Left renal cortex interstitium (tissue), 4 donors: ENCODE measurements around the gene EFNA5. TPM values are rescaled to one million over a fixed set of nuclear protein-coding genes. Genes with fewer than 3 reads are reported as not detected.
"Not testable (repeated sequence)": the region's sequence is repeated elsewhere in the genome, so short reads cannot be mapped to it uniquely, and the experiment has no call there.

ENCODE experiments used
- DNase-seq, 4 donors: peaks; one replicate each; pipeline ENCODE4 v3.0.0-alpha.2; 2013; ENCODE audit warnings: low read depth in 4 of 4, low spot score in 2 of 4, missing footprints in 1 of 4
- polyA plus RNA-seq, 4 donors: library from polyadenylated mRNA; unstranded; fragments of 120-200 nt; gene quantifications; one replicate each; pipeline ENCODE4 v1.2.1, GENCODE V29; 2013; ENCODE audit not compliant: insufficient read length in 4 of 4

EFNA5 gene
- polyA plus RNA-seq, 4 donors, result 23.3 to 28.7 (median 26.9) TPM

DNA sequence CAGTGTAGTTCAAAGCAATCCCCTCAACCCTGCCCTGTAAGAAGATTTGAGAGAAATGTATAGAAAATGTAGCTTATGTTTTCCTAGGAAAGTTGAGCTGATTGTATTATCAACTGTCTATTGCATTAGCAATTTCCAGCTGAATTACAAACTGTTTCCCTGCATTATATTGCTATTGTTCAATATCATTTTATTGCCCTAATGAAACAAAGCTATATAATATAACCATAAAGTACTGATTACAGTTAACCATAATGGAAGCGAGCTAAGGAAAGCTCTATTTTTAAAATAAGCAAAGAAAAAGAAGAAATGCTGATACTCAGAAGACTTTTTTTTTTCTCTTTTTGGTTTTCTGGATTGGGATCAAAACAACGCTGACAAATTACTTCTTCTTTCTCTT lies 228.3 kb downstream of the EFNA5 start:
- no peak for DNase-seq

DNA sequence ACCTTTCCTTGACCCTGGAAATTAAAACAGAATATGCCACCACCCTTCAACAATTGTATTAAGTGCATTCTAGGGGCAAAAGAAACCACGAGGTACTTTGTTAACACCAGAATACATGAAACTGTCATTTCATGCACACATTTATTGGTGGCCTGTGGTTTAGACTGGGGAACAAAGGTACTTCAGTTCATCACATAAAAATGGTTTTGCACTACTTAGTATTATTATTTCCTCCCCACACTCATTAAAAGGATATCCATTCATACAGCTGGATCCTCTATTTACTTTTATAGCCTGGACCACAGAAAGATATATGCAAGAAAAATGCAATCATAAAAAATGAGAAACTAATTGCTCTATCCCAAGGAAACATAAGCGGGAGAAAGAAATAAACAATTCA lies 230.9 kb downstream of the EFNA5 start:
- DNase-seq, result no peak

DNA sequence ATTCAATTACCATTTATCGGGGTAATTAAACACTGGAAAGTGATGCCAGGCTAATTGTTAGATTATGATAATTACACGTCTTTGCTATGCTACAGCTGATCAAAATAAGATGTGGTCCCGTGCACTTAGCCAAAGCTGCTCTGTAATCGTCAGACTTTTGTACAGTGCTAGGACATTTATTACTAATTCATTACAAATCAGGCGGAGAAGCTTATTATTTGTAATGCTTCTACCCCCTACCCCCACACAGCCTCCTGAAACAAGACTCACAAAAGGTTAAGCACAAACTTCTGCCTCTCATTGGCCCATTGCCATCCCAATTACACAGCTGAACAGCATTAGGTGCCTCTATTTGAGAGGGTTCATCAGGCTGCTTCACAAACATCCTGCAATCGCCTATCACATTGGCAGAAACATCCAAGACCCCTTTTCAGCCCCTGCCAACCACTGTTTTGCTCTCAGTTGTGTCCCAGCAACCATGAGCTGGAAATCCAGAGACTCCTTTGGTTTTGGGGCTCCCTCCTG lies 232.7 kb downstream of the EFNA5 start:
- no peak for DNase-seq

DNA sequence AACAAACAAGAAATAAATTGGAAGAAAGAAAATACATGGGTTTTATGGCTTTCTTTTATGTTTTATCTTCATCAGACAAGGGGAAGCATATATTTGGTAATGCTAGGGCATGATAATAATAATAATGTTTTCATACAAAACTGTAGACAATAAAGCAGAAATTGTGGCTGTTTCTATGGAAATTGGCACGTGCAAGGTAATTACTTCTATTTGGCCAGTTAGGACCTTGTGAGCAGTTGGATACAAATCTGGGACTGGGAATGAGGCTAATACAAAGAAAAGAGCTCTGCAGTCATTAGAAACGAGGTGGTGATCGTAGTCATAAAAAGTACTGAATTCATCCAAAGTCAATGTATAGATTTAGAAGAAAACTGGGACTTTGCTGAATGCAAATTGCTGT lies 233.6 kb downstream of the EFNA5 start:
- DNase-seq, result no peak

DNA sequence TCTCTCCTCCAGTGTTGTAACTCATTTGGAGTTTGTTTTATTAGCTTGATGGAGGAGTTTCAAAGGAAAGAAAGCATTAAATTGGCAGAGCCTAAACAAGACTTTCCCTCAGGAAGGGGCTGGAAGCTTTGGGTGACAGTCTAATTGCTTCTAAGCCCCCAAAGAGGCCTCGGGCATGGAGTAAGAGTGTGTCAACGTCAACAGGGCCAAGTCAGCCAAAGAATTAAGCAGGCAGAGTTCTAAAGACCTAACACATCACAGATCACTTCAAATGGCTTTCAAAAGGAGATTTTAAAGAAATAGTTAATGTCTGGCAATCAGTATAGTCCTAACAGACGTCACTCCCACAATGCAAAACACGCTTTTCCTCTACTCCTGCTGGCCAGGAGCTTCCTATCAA lies 234.5 kb downstream of the EFNA5 start:
- peak in 2 of 4 donors; percentile 34 for DNase-seq

DNA sequence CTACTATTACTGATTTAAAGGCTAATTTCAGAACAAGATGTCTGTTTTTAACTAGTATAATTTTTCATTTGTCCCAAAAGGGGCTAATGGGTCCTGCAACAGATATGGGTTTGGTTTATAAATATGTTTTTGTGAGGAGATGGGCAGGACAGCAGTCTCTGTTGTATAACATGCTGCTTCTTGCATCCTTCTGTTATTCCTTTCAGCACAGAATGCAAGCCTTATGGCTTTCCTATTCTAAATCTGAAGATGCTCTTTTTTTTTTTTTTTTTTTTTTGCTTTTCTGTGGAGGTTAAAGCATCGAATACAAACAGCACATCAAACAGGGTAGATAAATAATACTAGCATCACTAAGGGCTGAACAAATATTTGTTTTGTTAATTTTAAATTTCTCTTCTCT lies 235.7 kb downstream of the EFNA5 start:
- DNase-seq, result no peak

DNA sequence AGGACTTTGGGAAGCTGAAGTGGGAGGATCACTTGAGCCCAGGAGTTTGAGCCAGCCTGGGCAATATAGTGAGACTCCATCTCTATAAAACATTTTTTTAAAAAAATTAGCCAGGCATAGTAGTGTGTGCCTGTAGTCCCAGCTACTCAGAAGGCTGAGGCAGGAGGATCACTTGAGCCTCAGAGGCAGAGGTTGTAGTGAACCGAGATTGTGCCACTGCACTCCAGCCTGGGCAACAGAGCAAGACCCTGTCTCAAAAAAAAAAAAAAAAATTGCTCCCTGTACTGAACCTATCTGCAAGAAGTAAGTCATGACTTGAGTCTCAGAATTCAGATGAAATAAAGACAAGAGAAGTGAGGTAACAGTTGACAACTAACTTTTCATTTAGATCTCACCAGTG lies 237.1 kb downstream of the EFNA5 start:
- not testable (repeated sequence) for DNase-seq

DNA sequence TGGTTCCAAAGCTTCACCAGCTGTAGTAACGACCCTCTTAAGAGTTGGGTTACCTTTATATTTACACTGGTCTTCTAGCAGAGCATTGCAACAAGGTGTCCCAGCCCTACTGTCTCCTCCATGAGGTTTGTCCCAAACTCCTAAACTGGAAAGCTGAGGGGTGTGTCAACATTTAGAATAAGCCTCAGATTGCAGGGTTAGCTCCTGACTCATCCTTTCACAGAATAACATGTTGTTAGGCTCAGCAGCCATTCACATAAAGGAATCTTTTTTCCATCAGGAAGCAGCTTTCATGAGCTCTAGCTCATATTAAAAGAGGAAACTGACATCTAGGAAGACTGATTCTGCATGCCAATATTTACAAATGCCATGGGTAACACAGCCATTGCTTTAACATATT lies 238.7 kb downstream of the EFNA5 start:
- DNase-seq, result no peak

DNA sequence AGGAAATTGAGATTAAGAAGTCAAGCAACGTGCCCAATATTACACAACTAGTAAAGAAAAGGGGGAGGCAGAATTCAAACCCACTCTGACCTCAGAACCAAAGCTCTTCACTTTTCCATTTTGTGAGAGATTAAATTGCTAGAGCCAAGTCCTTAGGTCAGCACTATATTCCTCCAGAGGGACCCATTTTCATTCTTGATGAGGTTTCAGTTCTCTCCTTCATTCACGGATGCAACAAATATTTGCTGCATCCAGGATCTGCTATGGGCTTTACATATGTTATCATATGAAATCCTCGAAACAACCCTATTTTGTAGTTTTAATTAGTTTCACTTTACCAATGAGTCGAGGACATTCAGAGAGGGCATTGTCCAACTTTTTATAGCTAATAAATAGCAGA lies 239.2 kb downstream of the EFNA5 start:
- no peak for DNase-seq

DNA sequence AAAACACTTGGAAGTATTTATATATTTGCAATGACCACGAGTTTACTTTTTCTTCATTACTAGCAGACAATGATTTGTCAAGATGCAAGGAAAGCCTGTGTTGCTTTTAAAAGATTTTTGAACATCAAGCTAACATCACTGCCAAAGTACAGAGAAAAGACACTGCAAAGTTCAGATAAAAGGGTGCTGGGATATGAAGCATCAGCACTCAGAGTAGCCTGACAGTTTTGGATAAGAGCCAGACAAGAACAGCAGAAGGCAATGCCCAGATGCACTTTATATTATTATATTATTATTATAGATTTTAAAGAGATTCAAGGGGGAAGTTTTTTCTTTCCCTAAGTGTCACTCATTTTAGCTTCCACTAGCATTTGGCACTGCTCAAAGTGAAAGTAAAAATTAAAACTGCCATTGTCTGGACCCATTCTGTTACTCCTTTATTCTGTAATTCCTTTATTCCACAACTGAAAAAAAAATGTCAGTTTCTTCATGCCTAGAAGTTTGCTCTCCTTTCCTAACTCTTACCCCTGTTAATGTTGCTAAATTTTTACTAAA lies 240.6 kb downstream of the EFNA5 start:
- no peak for DNase-seq

DNA sequence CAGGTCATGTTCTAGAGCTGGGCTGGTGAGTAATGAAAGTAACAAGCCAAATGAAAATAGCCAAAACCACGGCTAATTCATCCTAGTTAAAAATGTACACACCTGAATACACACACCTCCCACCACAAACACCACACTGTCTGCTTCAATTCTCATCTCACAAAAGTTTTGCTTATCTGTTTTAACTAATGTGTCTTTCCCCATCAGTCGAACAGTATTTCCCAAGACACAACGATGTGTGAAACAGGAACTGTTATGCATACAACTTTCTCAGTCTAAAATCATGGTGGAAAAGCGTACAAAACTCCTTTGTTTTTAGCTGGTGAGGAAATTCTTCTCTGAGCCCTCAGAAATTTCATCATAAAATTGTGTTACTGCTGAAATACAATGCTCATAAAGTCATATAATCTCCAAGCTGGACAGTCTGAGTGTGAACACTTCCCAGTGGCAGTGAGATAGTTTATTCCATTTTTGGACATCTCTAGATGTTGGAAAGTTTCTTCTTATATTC lies 242.4 kb downstream of the EFNA5 start:
- no peak for DNase-seq

DNA sequence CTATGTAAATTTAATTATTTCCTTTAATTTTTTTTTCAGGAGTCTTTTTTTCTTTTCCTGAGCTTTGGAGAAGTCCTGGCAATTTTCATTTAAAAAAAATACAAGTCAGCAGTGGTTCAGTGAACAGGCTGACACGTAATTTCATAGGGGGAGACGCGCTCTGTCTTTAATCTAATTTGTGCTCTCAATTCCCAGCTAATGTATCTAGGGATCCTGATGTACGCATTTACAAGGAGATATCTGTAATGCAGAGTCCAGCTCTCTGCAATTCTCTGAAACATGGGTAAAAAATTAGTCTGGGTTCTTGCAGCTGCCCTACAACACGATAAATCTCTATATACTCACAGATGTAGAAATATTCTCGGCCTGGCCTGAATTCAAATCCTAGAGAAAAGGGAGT lies 243.9 kb downstream of the EFNA5 start:
- DNase-seq, result no peak

DNA sequence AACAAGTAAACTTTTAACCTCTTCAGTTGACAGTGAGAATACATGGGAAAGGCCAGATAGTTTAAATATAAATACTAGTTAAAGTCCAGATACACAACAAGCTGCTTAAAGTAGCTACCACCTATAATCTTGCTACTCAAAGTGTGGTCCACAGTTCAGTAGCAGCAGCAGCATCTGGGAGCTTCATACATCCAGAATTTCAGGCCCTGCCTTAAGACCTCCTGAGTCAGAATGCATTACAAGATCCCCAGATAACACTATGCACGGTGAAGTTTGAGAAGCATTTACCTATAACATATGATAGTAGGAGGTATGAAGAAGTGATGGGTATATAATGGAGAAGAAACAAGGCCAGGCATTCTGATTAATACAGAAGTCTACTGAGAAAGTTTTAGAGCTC lies 244.5 kb downstream of the EFNA5 start:
- no peak for DNase-seq

DNA sequence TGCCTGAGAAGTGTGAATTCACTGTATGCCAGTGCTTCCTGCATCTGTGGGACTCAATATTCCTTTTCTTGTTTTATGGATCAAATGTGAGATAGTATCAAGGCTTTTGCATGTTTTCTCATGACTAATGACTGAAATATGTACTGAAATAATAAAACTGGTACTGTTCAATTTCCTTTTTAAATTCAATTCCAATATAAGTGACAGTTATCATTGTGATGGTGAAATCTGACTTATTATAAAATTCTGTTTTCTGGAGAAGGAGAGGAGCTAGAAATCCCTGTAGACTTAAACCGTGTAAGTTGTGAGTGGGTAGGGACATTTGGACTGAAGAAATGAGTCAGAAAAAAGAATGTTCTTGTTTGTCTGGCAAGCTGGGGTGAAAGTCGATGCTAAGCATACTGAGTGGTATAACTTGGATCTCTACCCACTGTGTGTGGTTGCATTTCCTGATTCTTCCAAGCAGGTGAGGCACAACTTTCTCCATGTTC lies 245.2 kb downstream of the EFNA5 start:
- DNase-seq, result no peak

DNA sequence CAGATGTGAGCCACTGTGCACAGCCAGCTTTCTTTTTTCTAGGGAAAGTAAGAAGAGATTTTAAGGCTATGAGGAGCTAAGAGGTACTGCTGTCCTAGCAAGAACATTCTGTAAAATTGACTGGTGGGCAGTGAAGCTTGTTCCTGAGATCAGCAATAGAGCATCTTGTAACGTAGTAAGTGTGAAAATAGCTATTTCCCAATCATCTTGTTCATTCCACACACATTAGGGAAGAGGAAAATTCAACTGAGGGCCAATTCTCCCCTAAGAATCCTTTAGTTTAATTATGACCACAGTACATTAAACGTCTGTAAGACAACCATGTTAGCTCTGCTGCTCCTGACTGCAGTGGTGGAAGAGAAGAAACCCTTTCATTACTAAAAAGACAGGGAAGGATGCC lies 246.2 kb downstream of the EFNA5 start:
- DNase-seq, result no peak

DNA sequence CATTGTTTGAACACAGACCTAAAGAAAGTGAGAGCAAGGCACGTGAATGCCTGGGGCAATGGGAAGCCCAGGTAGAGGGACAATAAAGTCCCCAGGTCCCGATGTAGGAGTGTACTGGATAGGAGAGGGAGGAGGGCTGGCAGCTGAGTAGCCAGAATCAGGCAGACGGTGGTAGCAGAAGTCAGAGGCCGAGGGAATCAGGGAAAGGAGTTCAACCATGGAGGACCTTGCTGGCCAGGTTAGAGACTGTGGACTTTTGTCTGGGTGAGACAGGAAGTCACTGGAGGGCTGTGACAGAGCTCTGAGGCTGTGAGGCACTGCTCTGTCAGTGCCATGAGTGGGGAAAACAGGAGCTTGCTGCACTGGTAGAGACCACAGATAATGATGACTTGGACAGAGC lies 248.2 kb downstream of the EFNA5 start:
- no peak for DNase-seq

DNA sequence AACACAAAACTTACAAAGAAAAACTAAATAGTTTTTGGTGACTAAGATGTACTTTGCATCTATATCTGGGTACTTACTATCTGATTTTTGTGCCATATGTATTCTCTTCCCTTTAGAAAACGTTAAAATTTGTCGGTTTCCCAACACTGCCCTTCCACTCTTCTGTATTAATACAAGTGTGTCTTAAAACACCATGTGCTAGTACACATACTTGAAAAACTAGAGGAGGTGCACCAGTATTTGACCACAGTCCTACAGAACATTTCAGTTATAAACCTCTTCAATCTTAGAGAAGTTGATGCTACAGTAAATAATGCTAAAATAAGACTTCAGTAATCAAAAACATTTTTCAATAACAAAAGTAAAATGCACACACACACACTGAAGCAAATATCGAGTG lies 251.2 kb downstream of the EFNA5 start:
- DNase-seq, result no peak

DNA sequence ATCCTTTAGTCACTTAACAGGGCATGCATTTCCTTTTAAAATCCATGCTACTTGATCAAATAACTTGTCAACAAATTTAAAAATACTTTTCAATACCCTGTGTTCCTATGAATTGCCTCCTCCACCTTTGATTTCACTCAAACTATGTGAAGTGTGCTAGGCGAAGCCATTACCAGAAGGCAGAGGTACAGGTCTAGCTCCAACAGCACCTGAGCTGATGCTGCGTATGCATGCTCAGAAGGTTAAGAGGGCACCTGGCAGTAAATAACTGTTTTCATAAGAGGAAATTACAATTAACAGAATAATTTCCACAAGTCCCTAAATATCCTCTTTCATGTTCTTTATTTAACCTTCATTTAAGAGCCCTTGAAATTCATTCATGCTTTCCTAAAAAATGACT lies 251.8 kb downstream of the EFNA5 start:
- DNase-seq, result no peak

DNA sequence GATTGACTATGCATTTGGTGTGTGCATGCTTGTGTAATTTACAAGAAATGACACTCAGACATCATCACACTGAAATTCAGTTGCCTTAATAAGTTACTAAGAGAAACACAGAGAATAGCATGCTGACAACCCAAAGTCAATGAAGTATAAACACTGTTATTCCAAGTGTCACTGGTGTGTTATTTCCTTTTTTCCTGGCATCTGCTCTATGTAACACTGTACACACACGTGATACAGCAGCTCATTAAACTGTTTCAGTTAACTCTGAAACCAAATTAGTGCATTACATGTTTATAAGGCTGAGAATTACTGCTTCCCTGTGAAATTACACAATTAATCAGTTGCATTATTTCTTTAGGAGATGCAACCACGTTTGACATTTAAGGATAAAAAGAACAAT lies 252.7 kb downstream of the EFNA5 start:
- no peak for DNase-seq

DNA sequence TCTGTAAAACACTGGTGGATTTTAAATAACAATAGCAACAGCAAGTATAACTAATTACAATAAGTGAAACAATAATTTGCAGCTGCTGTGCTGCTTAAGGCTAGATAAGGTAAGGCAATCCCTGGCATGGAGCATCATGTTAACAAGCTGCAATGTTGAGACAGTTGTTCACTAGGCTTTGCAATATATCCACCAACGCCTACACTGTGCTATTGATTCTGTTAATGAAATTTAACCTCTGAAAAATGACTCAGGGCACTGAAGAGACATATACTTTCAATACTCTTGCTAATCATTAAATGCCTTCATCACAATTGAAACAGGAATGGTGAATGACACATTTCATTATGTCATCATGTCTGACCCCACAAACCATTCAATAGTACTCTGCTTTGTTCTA lies 255.0 kb downstream of the EFNA5 start:
- DNase-seq, result no peak

DNA sequence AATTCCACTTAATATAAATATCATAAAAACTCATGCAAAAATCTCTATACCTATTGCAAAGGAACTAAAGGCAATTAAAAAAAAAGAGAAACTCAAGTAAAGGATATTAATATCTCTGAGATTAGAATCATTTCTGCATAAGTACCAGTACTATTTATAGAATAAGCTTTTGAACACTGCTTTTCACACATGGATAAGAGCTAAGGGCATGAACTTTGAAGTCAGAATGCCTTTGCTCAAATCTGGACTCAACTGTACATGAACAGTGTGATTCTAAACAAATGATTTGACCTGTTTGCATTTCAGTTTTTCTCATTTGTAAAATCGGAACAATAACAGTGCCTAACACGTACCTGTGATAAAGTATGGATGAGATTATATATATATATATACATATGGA lies 255.9 kb downstream of the EFNA5 start:
- DNase-seq, result no peak

DNA sequence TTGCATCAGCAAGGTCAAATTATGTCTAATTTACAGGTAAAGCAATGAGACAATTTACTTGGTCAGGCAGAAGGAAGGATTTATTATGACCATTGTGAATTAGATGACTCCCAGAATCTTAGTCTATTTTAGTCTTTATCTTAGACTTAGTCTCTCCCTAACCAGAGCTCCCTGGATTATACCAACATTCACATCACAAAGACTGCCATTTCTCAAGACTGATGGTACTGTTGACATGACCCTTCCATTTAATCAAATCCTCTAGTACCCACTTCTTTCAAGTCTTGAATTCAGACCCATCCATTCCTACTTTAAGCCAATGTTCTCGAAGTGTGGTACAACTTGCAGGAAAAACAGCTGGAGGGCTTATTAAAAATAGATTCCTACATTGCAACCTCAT lies 257.0 kb downstream of the EFNA5 start:
- no peak for DNase-seq

DNA sequence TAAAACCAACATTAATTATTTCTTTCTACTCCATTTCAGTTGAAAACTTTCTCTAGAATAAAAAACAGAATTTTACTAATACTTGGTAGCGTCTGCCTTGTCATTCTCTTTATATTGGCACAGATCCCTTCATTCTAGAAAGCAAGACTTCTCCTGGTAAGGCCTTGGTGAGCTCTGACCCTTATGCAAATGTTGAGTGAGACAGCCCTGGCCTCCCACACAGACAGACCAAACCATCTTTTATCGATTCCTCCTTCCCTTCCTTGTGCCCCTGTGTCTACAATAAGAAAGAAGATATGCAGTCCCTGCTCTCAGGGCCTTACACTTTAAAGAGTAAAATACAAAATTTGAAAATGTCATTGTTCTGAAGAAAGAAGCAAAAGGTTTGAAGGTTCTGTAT lies 262.2 kb downstream of the EFNA5 start:
- DNase-seq, result no peak
